ENCODE measurements around the gene GARNL3.

- TF ChIP-seq, protein P1, sequence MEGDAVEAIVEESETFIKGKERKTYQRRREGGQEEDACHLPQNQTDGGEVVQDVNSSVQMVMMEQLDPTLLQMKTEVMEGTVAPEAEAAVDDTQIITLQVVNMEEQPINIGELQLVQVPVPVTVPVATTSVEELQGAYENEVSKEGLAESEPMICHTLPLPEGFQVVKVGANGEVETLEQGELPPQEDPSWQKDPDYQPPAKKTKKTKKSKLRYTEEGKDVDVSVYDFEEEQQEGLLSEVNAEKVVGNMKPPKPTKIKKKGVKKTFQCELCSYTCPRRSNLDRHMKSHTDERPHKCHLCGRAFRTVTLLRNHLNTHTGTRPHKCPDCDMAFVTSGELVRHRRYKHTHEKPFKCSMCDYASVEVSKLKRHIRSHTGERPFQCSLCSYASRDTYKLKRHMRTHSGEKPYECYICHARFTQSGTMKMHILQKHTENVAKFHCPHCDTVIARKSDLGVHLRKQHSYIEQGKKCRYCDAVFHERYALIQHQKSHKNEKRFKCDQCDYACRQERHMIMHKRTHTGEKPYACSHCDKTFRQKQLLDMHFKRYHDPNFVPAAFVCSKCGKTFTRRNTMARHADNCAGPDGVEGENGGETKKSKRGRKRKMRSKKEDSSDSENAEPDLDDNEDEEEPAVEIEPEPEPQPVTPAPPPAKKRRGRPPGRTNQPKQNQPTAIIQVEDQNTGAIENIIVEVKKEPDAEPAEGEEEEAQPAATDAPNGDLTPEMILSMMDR (IDR thresholded peaks at IDR 0.05) = no peak
- TF ChIP-seq POLR2A (IDR thresholded peaks at IDR 0.05) = no peak
Observed at GRCh38 chr9:127316586-127317323, 52.2 kb downstream of the GARNL3 start.
